SK-N-MC (cell line): ENCODE results near the gene SLC9A9.
"Not testable (repeated sequence)": the region's sequence is repeated elsewhere in the genome, so short reads cannot be mapped to it uniquely, and the experiment has no call there.

Experiments used
- DNase-seq: peaks from one replicate; pipeline ENCODE4 v3.0.0-alpha.2; 2011; ENCODE audit warnings: low read depth, low spot score
- H3K27ac ChIP-seq: fragments of 200-600 bp; sonication (generic); 2 replicates; pipeline ENCODE4 v1.5.1; 2016; ENCODE audit warnings: mixed run types
- H3K36me3 ChIP-seq: fragments of 200-600 bp; sonication (generic); 2 replicates; pipeline ENCODE4 v1.6.1; 2017; ENCODE audit warnings: antibody characterized with exemption, low read length, mixed read lengths; ENCODE audit not compliant: insufficient read depth
- H3K4me3 ChIP-seq: fragments of 200-600 bp; sonication (generic); 2 replicates; pipeline ENCODE4 v1.5.1; 2016
- H3K9ac ChIP-seq: fragments of 200-600 bp; sonication (generic); 2 replicates; pipeline ENCODE4 v1.8.0; 2017; ENCODE audit warnings: mixed run types, mixed read lengths; ENCODE audit not compliant: insufficient read length
- H3K9me3 ChIP-seq: fragments of 200-600 bp; sonication (generic); 2 replicates; pipeline ENCODE4 v1.6.1; 2017; ENCODE audit warnings: low read depth, mild to moderate bottlenecking, antibody characterized with exemption, low read length, moderate library complexity, mixed read lengths
- EZH2 ChIP-seq: fragments of 200-600 bp; sonication (generic); IDR thresholded peaks from one replicate; pipeline ENCODE4 v1.6.1; 2017; ENCODE audit warnings: antibody characterized with exemption
- FOXP2 ChIP-seq: optimal IDR thresholded peaks from 2 replicates; pipeline ENCODE3; 2011; ENCODE audit warnings: mild to moderate bottlenecking, moderate library complexity; ENCODE audit not compliant: insufficient read depth; ENCODE audit errors: extremely low read length, control extremely low read depth
- POLR2AphosphoS5 ChIP-seq: IDR thresholded peaks from 2 replicates; pipeline ENCODE4 v1.6.1; 2012; ENCODE audit warnings: mild to moderate bottlenecking, low read depth, low read length, borderline replicate concordance

SLC9A9 gene

DNA sequence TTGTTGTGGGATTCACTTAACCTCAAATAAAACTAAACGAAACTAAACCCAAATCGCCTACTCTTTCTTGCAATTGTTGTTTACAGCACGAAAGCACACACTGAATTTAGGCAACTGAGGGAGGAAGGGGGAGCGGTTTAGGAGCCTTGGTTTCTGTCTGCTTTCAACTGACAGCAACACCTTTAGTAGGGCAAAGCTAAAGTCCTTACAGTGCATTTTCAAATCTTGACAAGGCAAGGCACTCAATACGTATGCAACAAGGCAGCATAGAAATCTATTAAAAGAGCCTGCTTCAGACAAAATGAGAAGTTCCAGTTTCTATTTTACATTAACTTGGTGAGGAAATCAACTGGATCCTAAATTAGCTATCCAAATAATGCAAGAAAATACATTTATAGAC lies 554.1 kb downstream of the SLC9A9 start:
- Histone ChIP-seq H3K27ac (no peak overlapping the region), H3K4me3 (no peak overlapping the region), H3K9me3 (no peaks in the 10 kb centered on the region), H3K36me3 (no peaks in the 10 kb centered on the region), H3K9ac (no peak overlapping the region)
- TF ChIP-seq FOXP2, result no peak
- no peak for TF ChIP-seq EZH2
- TF ChIP-seq POLR2AphosphoS5, result no peak
- no peak for DNase-seq

DNA sequence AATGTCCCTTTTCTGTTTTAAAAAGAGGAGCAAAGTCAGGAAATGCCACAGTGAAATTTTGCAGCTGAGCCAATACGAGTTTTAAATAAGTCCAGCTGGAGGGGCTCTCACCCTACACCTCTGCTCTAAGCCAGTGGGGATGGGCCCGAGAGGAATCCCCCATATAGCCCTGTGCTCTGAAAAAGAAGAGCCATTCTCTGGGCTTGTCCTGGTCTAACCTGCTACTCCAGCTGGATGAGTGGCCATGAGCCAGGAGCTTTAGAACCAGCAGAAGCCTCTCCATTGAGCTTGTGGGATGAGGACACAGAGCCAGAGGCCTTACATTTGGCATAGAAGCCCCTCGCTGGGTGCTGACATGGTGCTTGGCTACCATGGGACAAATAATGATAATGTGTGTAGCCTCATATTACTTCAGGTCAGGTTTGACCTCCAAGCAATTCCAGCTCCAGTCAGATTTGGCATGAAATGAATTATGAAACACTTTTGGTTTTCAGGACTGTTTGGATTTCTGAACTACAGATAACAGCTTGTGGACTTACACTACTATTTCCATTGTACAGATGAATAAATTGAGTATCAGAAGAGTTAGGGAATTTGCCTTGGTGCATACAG lies 556.3 kb downstream of the SLC9A9 start:
- Histone ChIP-seq H3K4me3 (no peak overlapping the region), H3K27ac (no peak overlapping the region), H3K9me3 (no peaks in the 10 kb centered on the region), H3K36me3 (no peaks in the 10 kb centered on the region), H3K9ac (no peak overlapping the region)
- no peak for DNase-seq
- TF ChIP-seq POLR2AphosphoS5 (no peak), EZH2 (no peak), FOXP2 (no peak)

DNA sequence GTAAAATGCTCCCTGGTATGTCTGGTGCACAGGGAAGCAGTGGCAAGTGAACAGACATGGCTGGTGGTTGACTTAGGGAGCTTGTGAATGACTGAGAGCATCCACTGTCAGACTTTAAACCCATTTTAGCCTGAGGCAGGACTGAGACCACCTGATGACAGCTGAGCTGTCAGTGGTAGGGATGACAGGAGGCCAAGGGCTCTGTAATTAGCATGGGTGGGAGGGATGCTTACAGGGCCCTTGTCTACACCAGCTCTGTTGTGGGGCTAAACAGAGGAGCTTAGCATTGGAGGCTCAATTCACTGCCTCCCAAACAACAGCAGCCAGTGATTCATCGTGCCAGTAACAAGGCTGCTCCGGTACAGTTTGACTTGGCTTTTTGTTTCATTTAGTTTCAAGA lies 559.3 kb downstream of the SLC9A9 start:
- no peaks in the 10 kb centered on the region for H3K9me3 ChIP-seq
- H3K36me3 ChIP-seq, result no peaks in the 10 kb centered on the region
- no peak overlapping the region for H3K27ac ChIP-seq
- no peak overlapping the region for H3K9ac ChIP-seq
- TF ChIP-seq EZH2 (no peak), FOXP2 (no peak), POLR2AphosphoS5 (no peak)
- no peak for DNase-seq
- no peak overlapping the region for H3K4me3 ChIP-seq

DNA sequence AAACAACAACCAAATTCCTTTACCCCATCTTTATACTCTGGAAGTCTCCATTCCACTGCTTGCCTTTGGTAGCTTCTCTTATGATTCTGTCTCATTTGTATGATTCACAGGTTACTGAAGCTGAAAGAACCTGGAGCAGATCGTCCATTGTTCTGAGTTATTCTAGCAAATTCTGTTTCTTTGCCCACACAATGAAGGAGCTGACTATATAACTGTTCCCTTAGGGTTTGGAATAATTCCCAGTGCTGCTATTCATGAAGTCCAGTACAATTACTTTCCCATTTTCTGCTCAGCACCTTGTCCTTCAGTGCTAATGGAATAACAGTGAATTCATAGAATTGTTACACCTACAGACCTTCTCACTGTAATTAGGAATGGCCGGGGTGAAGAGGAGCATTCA lies 560.9 kb downstream of the SLC9A9 start:
- no peak for DNase-seq
- Histone ChIP-seq H3K4me3 (no peak overlapping the region), H3K27ac (no peak overlapping the region), H3K36me3 (no peaks in the 10 kb centered on the region), H3K9ac (no peak overlapping the region), H3K9me3 (no peaks in the 10 kb centered on the region)
- TF ChIP-seq FOXP2, result no peak
- no peak for TF ChIP-seq POLR2AphosphoS5

DNA sequence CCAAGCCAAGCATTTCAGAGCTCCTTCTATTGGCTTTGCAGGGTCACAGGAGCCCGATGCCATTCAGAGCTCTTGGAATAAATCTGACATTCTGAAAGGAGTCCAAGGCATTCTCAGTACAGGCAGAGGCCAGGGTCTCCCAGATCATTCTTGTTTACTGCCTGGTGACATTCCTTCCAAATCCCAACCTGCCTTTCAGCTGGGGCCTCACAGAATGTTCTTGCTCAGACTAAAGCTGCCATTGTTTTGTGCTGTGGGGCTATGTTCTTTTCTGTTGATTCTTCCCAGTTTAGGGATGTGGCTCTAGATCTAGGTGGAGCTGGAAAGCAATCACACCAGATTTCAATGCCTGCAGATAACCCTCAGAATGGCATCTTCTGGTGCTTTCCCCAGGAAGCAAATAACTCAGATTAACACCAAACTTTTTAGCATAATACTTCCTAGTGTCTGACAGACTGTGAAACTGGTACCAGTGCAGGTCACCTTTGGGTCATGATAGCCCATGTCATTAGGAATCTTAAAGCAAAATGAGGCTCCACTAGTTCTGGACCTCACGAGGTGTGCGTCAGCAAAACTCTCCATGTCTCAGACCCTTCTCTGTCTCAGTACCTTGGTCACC lies 561.8 kb downstream of the SLC9A9 start:
- no peak overlapping the region for H3K27ac ChIP-seq
- no peak for DNase-seq
- no peaks in the 10 kb centered on the region for H3K36me3 ChIP-seq
- no peaks in the 10 kb centered on the region for H3K9me3 ChIP-seq
- H3K9ac ChIP-seq, result no peak overlapping the region
- no peak for TF ChIP-seq POLR2AphosphoS5
- no peak for TF ChIP-seq FOXP2
- TF ChIP-seq EZH2, result no peak
- no peak overlapping the region for H3K4me3 ChIP-seq

DNA sequence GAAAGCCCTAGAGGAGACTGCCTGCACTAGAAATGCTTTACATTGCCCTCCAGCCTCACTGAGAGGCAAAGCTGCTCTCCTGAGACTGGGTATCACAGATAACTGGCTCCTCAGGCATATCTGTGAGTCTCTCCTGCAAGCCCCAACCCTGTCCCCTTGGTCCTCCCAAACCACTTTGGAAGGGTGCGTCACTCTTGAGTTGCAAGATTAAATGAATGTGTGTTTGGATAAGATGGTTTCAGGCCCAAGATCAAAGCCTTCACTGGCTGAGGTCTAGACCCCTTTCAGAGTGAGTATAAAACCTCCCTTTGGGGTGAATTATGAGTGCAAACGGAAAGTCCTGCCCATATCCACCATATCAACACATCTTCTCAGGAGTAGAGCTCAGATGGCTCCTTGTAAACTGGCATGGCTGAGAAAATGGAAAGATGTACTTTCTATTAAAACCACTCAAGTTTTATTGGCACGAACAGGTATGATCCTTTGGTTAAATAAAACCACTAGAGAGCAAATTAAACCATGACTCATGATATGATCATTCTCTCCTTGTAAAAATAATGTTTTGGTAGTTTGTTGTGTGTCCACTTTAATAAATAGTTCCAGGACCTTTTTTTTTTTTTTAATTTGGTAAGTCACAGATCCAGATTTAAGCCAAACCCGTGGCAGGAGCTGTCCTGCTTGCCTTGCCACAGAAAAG lies 564.7 kb downstream of the SLC9A9 start:
- Histone ChIP-seq H3K36me3 (no peaks in the 10 kb centered on the region), H3K9ac (no peak overlapping the region), H3K4me3 (no peak overlapping the region), H3K9me3 (no peaks in the 10 kb centered on the region), H3K27ac (no peak overlapping the region)
- no peak for DNase-seq
- TF ChIP-seq FOXP2 (no peak), POLR2AphosphoS5 (no peak), EZH2 (no peak)

DNA sequence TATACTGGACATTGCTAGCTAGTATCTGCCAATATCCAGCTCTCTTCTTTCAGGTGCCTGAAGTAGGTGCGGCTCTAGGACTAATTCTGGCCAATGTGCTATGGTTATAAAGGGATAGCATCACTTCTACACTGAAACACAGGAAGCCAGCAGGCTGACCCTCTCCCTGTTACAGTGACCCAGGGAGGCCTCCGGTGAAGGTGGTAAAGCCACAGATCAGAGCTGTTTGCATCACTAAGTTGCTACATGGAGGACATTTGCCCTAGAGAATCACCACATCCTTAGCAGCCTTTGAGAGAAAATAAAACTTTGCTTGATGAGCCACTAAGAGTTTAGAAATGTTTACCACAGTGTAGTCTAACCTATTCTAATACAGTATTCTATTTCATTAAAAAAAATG lies 567.3 kb downstream of the SLC9A9 start:
- no peak for TF ChIP-seq POLR2AphosphoS5
- TF ChIP-seq EZH2, result no peak
- no peak for TF ChIP-seq FOXP2
- no peak for DNase-seq
- Histone ChIP-seq H3K27ac (no peak overlapping the region), H3K4me3 (no peak overlapping the region), H3K9me3 (no peaks in the 10 kb centered on the region), H3K36me3 (no peaks in the 10 kb centered on the region), H3K9ac (no peak overlapping the region)

DNA sequence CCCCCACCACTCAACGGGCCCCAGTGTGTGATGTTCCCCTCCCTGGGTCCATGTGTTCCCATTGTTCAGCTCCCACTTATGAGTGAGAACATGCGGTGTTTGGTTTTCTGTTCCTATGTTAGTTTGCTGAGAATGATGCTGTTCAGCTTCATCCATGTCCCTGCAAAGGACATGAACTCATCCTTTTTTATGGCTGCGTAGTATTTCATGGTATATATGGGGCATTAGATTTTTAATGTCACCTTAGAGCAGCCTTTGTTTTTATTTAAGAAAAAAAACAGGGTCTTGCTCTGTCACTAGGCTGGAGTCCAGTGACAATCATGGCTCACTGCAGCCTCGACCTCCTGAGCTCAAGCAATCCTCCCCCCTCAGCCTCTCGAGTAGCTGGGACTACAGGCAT lies 568.7 kb downstream of the SLC9A9 start:
- not testable (repeated sequence) for H3K9me3 ChIP-seq, H3K36me3 ChIP-seq, H3K9ac ChIP-seq, H3K4me3 ChIP-seq, DNase-seq, H3K27ac ChIP-seq
